ENCODE measurements around the gene PTEN. TPM values are rescaled to one million over a fixed set of nuclear protein-coding genes. Genes with fewer than 3 reads are reported as not detected.
A peak's percentile ranks its signal among the peaks of the same experiment; 100 is the strongest.

The PTEN gene
- total and polyA plus RNA-seq, 2 experiments from 2014 or later: 20.8 to 64.0 TPM

- Histone ChIP-seq H3K4me3 (no peak overlapping the region), H3K27me3 (ENCODE audit: insufficient read depth) (no peaks in the 10 kb centered on the region), H3K9me2 (ENCODE audit: insufficient read depth) (0 out of 2 replicates have a peak, but pooled peaks cover 3% of the 10 kb centered on the region), H3K4me1 (ENCODE audit: insufficient read depth) (peaks cover 3% of the 10 kb centered on the region; the same call in 1 of the 2 replicates), H4K20me1 (replicated peaks; ENCODE audit: insufficient read depth) (no peaks in the 10 kb centered on the region), H3K4me2 (no peak overlapping the region), H3K27ac (ENCODE audit: low read depth) (no peak overlapping the region), H2AFZ (peak overlapping the region; percentile 89; the same call in 1 of the 2 replicates), H3K79me2 (replicated peaks; ENCODE audit: insufficient read depth) (no peaks in the 10 kb centered on the region), H3K36me3 (ENCODE audit: insufficient read depth) (no peaks in the 10 kb centered on the region), H3F3A (replicated peaks; ENCODE audit: low read depth) (no peaks in the 10 kb centered on the region)
- DNase-seq (ENCODE audit: low spot score) (no peak), ATAC-seq (no peak)
- H3K9me3 Mint-ChIP-seq: no peaks in the 10 kb centered on the region; the same call in 2 of the 3 replicates
- peaks cover 9% of the 10 kb centered on the region for H3K4me1 Mint-ChIP-seq
- H3K4me3 Mint-ChIP-seq: no peak overlapping the region
- TF ChIP-seq CREB1 (CRISPR knock-in tag; IDR thresholded peaks at IDR 0.05; ENCODE audit: low read depth): no peak
- TF ChIP-seq JUNB (IDR thresholded peaks at IDR 0.05; ENCODE audit: unreplicated experiment): no peak
- TF ChIP-seq POLR2AphosphoS5 (IDR thresholded peaks at IDR 0.05; ENCODE audit: low read depth): no peak
- TF ChIP-seq ZNF114 (CRISPR knock-in tag; IDR thresholded peaks at IDR 0.05): no peak
- TF ChIP-seq EZH2 (IDR thresholded peaks at IDR 0.05; ENCODE audit: low read depth, unreplicated experiment): no peak
- peaks cover 2% of the 10 kb centered on the region for H3K27me3 Mint-ChIP-seq (ENCODE audit: insufficient read depth, low read depth, poor library complexity)
- no peak overlapping the region for H3K27ac Mint-ChIP-seq
- H3K36me3 Mint-ChIP-seq (ENCODE audit: low read depth): no peaks in the 10 kb centered on the region
Measured at GRCh38 chr10:87991946-87992345, 128.5 kb downstream of the PTEN start.

GRCh38 chr10:88004451-88004850 lies 141.0 kb downstream of the PTEN start:
- H3K36me3 Mint-ChIP-seq (ENCODE audit: low read depth): no peaks in the 10 kb centered on the region
- ATAC-seq: no peak
- TF ChIP-seq NANOG (IDR thresholded peaks at IDR 0.05; ENCODE audit: borderline replicate concordance) (no peak), REST (IDR thresholded peaks at IDR 0.05; ENCODE audit: unreplicated experiment) (no peak), CTCF (conservative IDR thresholded peaks at IDR 0.05; ENCODE audit: low read depth in 2 of 2) (no peak), JUNB (IDR thresholded peaks at IDR 0.05; ENCODE audit: unreplicated experiment) (no peak), ZNF462 (CRISPR knock-in tag; IDR thresholded peaks at IDR 0.05) (no peak), CREB1 (CRISPR knock-in tag; IDR thresholded peaks at IDR 0.05; ENCODE audit: low read depth) (no peak)
- Histone ChIP-seq H3F3A (replicated peaks; ENCODE audit: low read depth) (no peaks in the 10 kb centered on the region), H3K27me3 (ENCODE audit: insufficient read depth) (no peaks in the 10 kb centered on the region), H3K4me1 (ENCODE audit: insufficient read depth) (no peaks in the 10 kb centered on the region), H3K79me2 (replicated peaks; ENCODE audit: insufficient read depth) (no peaks in the 10 kb centered on the region), H2AFZ (peak overlapping the region; percentile 63; the same call in 1 of the 2 replicates), H3K4me3 (no peak overlapping the region), H3K27ac (ENCODE audit: low read depth) (no peak overlapping the region), H4K20me1 (replicated peaks; ENCODE audit: insufficient read depth) (no peaks in the 10 kb centered on the region), H3K36me3 (ENCODE audit: insufficient read depth) (no peaks in the 10 kb centered on the region), H3K4me2 (no peak overlapping the region), H3K9me2 (ENCODE audit: insufficient read depth) (peaks cover 10% of the 10 kb centered on the region; the same call in 1 of the 2 replicates)
- no peak overlapping the region for H3K27ac Mint-ChIP-seq
- H3K27me3 Mint-ChIP-seq (ENCODE audit: insufficient read depth, low read depth, poor library complexity): peaks cover 2% of the 10 kb centered on the region
- no peak overlapping the region for H3K4me3 Mint-ChIP-seq
- no peak for DNase-seq (ENCODE audit: low spot score)
- H3K9me3 Mint-ChIP-seq: peaks cover 4% of the 10 kb centered on the region; the same call in 2 of the 3 replicates
- H3K4me1 Mint-ChIP-seq: peaks cover 7% of the 10 kb centered on the region

Data from GM23338 (cell line).